HEK293 (cell line): ENCODE results near the gene UBQLN1.

Experiments
- AEBP2 ChIP-seq: fragments of 450-650 bp; formaldehyde crosslinking; IDR thresholded peaks from 2 replicates; pipeline ENCODE4 v1.5.1; 2016; ENCODE audit warnings: missing biosample characterization, missing genetic modification characterization, borderline replicate concordance
- CTCF ChIP-seq: fragments of 450-650 bp; formaldehyde crosslinking; IDR thresholded peaks from 2 replicates; pipeline ENCODE4 v1.5.1; 2016; ENCODE audit warnings: missing biosample characterization, missing genetic modification characterization
- HOXC10 ChIP-seq: sonication (generic); formaldehyde crosslinking; IDR thresholded peaks from 2 replicates; pipeline ENCODE4 v1.8.1; 2023; ENCODE audit warnings: mild to moderate bottlenecking, missing genetic modification reagents
- TCF7L2 ChIP-seq: IDR thresholded peaks from 2 replicates; pipeline ENCODE4 v1.6.1; 2011; ENCODE audit warnings: low read depth, mild to moderate bottlenecking, inconsistent platforms, low read length, moderate library complexity, borderline replicate concordance
- ZNF274 ChIP-seq, 2 experiments: fragments of 200-500 bp in 1 of 2; fragments of 450-650 bp in 1 of 2; sonication (Bioruptor generic) in 1 of 2; formaldehyde crosslinking in 1 of 2; IDR thresholded peaks; 2 replicates each; pipeline versions ENCODE4 v1.5.1 to v1.6.1; 2014 to 2016; ENCODE audit warnings: borderline replicate concordance in 1 of 2, inconsistent platforms in 1 of 2, low read length in 1 of 2, missing biosample characterization in 1 of 2, missing genetic modification characterization in 1 of 2
- ZNF747 ChIP-seq: fragments of 450-650 bp; formaldehyde crosslinking; IDR thresholded peaks from 2 replicates; pipeline ENCODE4 v1.5.1; 2016; ENCODE audit warnings: missing biosample characterization, missing genetic modification characterization

- TF ChIP-seq ZNF274 (IDR thresholded peaks at IDR 0.05; ENCODE audit: low read length) (no peak), ZNF274 (tag by site-specific recombination; IDR thresholded peaks at IDR 0.05; ENCODE audit: borderline replicate concordance) (no peak), CTCF (no peak), HOXC10 (CRISPR knock-in tag) (no peak), TCF7L2 (no peak), ZNF747 (tag by site-specific recombination) (no peak), AEBP2 (no peak)
These were observed 32.3 kb downstream of the UBQLN1 start for GRCh38 chr9:83675466-83675865.
